ENCODE data around the gene LTK.

Gene LTK

GRCh38 chr15:41523097-41523496 is 9.5 kb upstream of the LTK start:
- DNase-seq = no peak

GRCh38 chr15:41521614-41522013 is 8.0 kb upstream of the LTK start:
- no peak for DNase-seq

GRCh38 chr15:41520636-41521035 is 7.0 kb upstream of the LTK start:
- DNase-seq = no peak

GRCh38 chr15:41517895-41518449 is 4.3 kb upstream of the LTK start:
- no peak for DNase-seq

- DNase-seq = no peak
Measured at GRCh38 chr15:41512940-41513505, 604 bp downstream of the LTK start.

GRCh38 chr15:41512512-41512939 is 1.1 kb downstream of the LTK start:
- DNase-seq = no peak

GRCh38 chr15:41511899-41512369 is 1.7 kb downstream of the LTK start:
- DNase-seq = peak; percentile 8

GRCh38 chr15:41511331-41511898 is 2.2 kb downstream of the LTK start:
- peak; percentile 42 for DNase-seq

- DNase-seq = peak; percentile 37
Measured at GRCh38 chr15:41510728-41511127, 2.9 kb downstream of the LTK start.

- DNase-seq = no peak
Measured at GRCh38 chr15:41507820-41508290, 5.8 kb downstream of the LTK start.

GRCh38 chr15:41506796-41507341 is 6.8 kb downstream of the LTK start:
- no peak for DNase-seq

- no peak for DNase-seq
Measured at GRCh38 chr15:41505776-41506175, 7.9 kb downstream of the LTK start.

- no peak for DNase-seq
Measured at GRCh38 chr15:41504751-41505492, 8.7 kb downstream of the LTK start.

GRCh38 chr15:41503669-41504010 is 10.0 kb downstream of the LTK start:
- DNase-seq = no peak

- DNase-seq = no peak
Measured at GRCh38 chr15:41502795-41503668, 10.6 kb downstream of the LTK start.

- no peak for DNase-seq
Measured at GRCh38 chr15:41501931-41502794, 11.5 kb downstream of the LTK start.

GRCh38 chr15:41501191-41501917 is 12.3 kb downstream of the LTK start:
- no peak for DNase-seq

GRCh38 chr15:41499109-41499851 is 14.3 kb downstream of the LTK start:
- no peak for DNase-seq

- DNase-seq = no peak
Measured at GRCh38 chr15:41498657-41499056, 15.0 kb downstream of the LTK start.
